Activated T-helper 9 cell treated with anti-CD3 and anti-CD28 coated beads, Interleukin-2, amount 50 U/mL, for 16 hours (primary cell): Measurements from ENCODE around the gene TCF12.

Experiments
- DNase-seq: peaks from one replicate; pipeline ENCODE4 v3.0.0-alpha.2; 2020; ENCODE audit warnings: low read depth

TCF12 gene

DNA sequence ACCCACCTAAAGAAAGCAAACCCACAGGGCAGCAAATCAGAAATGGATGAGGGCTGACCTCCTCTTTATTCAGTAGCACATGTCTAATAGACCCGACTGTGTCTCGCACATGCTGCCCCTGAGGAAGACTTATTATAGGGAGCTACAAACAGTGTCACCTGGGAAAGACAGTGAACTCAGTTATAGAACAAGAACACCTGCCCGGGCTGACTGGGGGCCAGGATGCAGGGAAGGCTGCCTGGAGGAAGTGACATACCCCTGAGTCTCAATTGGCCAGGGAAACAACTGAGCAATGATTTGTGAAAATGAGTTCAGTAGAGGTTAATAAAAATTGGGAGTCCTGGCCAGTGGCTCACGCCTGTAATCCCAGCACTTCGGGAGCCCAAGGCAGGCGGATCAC, 379.2 kb downstream of the TCF12 start:
- no peak for DNase-seq

GRCh38 chr15:57298204-57298603, 379.8 kb downstream of the TCF12 start:
- DNase-seq: no peak

DNA sequence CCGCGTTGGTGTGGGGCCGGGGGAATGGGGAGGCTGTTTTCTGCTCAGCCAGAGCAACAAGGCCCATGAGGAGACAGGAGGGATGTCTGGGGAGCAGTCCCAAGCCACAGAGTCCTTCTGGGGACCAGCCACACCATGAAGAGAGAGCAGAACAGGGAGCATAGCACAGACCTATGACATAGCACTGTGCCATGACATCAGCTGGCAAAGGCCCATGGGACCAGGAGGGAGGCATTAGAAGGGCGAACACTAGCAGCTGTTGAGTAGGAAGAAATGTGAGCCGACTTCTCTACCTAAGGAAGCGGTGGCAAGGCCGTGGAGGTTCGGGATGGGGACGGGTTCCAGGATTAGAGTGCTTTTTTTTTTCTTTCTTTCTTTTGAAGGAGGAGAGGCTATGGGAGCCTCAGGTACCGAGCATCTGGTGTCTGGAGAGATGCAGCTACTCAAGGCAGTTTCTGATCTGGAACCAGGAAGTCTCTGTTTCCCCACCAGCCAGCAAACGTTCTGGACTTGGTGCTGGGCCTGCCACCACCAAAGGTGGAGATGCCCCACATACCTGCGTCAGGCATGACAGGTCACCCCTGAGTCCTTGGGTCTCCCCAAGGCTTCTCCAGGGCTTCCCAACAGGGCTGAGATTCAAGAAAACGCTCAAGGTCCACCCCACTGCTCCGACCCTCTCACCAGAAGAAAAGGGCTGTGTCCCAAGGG, 380.6 kb downstream of the TCF12 start:
- DNase-seq: no peak

GRCh38 chr15:57301307-57301706, 382.9 kb downstream of the TCF12 start:
- no peak for DNase-seq

DNA sequence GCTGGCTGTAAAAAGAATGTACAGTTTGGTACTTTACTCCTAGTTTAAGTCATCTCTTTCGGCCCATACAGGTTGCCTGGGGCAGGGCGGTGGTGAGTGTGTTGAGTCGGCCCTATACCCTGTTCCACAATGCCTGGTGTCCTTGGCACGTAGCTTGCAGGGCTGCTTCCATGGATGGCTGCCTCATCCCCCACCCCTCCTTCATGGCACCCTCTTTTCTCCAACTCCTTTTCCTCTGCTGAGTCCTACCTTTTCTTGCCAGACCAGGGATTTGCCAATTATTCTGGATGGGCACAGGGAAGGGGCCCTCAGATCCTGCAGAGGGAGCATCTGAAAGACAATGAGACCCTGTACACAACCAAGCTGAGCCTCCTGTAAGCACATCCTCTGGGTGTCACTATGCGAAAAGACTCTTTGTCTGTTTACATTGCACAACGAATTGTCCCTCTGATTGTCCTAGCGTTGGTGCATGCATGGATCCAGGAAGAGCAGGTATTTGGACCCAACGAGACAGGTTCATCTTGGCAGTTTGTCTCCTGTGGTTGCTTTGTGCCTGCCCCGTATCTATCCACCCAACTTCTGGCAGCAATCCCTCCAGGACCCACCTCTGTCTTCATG, 384.3 kb downstream of the TCF12 start:
- DNase-seq: no peak

GRCh38 chr15:57305009-57305408, 386.6 kb downstream of the TCF12 start:
- DNase-seq: no peak

DNA sequence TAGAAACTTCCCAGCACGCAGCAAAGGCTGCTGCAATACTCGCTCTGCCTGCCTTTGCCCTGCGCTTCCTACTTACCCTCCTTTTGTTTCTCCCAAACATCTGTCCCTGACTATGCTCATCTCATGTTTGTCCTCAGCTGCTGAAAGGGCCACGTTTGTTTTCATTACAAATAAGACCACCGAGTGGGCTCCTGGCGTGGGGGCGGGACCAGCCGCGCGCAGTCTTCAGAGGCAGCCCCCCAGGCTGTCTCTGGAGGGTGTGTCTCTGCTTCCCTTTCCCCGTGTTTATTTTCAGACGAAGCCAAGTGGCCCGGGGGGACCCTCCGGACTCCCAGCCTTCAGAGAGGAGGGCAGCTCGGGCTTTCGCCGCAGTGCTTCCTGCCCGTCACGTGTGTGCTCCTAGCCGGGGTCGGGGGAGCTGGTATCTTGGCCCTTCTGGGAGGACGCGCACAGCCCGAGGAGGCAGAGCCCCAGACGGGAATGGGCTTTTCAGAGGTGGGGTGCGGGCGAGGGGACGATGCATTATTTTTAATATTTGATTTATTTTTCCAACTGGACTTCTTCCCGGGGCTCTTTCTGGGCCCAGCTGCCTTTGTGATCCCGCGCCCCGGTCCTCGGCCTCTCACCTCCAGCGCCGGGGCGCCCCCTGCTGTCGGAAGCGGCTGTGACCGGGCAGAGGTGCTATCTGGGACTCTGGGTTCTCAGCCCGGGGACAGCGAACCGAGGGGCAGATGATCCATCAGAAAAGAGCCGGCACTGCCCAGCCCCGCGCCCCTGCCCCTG, 387.9 kb downstream of the TCF12 start:
- DNase-seq: peak; percentile 73

DNA sequence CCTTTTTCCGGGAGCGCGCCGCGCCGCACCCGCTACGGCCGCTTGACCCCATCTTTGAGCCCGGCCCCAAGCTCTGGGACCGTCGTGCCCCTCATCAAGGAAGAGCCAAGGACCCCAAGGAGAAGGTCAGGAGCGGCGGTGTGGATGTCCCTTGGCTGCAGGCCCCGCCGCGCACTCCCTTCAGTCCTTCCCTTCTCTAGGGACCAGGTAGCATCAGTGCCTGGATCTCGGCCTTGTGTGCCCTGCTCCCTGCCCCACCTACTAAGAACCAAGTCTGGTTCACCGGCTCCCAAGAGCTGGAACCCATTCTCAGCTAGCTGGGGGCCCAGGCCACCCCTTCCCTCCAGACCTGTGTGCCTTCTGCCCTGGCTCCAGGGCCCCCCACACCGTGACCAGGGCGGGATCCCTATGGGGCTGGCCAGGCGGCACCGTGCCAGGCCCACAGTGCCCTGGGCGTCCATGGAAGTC, 388.5 kb downstream of the TCF12 start:
- DNase-seq: no peak

GRCh38 chr15:57307527-57308169, 389.2 kb downstream of the TCF12 start:
- no peak for DNase-seq

- DNase-seq: no peak
These were observed 389.7 kb downstream of the TCF12 start for GRCh38 chr15:57308170-57308545.

DNA sequence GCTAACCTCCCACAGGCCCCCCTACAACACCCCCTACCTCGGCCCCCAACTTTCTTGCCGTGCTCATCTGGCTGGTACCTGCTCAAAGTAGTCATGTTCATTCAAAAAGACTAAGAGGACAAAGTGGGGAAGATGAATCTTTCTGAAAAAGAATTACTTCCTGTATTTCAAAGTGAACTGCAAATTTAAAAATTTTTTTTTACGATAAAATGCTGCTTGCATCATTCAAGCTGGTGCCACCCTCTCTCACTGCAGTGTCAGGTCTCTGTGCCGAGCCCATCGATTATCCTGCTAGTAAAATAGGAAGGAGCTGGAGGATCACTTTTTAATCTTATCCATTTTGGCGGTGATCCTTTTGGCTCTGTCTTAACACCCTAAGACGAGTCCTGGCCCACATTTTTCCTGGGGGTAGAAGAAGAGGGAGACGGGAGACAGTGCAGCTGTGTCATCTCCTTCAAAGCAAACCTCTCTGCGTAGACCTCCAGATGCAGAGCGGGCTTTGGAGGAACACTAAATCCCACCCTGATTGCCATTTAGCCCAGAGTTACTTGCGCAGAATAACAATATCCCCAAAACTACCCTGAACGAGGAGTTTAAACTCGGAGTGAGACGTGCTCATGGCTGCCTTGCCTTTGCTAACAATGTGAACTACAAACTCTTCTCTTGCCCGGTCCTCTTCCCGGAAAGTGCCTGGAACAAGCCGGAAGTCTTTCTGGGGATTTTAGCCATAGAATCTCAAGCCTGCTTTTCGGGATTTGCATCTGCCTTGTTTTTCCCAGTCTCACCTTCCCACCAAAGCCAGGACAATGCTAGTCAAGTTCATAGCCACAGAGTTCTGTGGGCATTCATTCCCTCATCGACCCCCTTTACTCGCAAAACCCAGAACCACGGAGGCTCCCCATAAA, 391.7 kb downstream of the TCF12 start:
- no peak for DNase-seq

- DNase-seq: no peak
These were observed 392.4 kb downstream of the TCF12 start for GRCh38 chr15:57310876-57311275.

DNA sequence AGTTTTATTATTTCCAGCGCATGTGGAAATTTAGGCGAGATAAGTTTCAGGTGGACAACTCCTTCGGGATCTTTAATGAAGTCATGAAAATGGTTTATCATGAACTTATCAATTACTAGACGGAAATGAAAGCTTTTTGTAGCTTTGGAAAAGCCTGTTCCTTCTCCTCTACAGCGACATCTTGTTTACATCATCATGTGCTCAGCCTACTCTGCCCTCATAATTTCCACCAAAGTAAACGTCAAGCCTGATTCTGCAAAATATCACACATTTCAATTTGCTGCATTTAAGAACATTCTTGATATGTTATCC, 393.5 kb downstream of the TCF12 start:
- DNase-seq: no peak

DNA sequence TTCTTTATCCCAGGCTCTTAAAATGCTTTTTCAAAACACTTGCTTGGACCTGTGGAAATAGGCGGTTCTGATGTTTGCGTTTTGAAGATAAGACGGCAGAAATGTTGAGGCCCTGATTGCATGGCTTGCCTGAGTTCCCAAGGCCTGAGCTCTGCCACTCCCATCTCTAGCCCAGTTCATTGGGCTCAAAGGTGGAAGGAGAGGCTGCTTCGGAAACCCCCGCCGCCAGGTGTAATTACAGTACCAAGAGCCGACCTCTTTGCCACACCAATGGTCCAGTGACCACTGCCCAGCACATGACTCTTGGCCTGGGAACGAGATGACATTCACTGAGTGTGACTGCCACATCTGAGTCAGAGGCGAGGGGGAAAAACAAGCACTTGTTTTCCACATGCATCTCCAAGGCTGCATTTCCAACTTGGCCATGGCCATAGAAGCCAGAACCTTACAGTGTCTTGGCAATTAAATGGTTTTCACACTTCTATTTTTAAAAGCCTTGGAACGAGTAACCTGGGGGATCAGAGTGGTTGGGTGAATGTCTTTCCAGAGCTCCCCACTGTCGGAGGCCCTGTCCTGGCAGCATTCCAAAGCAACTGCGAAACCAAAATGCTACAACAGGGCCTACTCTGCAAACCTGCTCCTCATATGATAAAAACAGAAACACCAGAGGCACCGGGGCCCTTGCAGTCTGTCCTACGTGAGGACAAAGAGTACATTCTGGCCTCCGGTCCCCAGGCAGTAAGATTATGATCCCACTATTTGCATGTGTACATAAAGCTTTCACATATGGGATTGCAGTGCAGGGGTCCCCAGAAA, 394.1 kb downstream of the TCF12 start:
- DNase-seq: no peak

DNA sequence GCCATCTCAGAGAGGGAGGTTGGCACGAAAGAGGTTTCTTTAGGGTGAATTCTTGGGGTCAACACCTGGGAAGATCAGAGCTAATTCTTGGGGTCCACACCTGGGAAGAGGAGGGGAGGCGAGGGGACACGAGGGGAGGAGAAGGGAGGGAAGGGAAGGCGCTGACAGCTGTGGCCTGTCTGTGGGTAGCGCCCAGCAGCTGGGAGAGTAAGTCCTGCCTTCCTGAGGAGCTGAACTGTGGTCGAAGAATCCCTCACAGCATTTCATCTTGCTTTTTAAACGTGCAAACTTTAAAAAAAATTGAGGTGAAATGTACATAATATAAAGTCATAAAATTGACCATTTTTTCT, 394.7 kb downstream of the TCF12 start:
- DNase-seq: no peak

DNA sequence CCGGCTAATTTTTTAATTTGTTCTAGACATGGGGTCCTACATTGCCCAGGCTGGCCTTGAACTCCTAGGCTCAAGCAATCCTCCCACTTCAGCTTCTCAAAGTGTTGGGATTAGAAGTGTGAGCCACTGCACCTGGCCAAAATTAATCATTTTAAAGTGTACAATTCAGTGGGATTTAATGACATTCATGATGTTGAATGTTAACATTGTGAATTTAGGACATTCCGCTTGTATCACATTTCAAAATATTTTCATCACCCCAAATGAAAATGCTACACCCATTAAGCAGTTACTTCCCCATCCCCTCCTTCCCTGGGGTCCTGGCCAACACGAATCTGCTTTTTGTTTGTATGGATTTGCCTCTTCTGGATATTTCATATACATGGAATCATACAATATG, 395.8 kb downstream of the TCF12 start:
- DNase-seq: no peak

GRCh38 chr15:57316451-57316850, 398.0 kb downstream of the TCF12 start:
- no peak for DNase-seq

DNA sequence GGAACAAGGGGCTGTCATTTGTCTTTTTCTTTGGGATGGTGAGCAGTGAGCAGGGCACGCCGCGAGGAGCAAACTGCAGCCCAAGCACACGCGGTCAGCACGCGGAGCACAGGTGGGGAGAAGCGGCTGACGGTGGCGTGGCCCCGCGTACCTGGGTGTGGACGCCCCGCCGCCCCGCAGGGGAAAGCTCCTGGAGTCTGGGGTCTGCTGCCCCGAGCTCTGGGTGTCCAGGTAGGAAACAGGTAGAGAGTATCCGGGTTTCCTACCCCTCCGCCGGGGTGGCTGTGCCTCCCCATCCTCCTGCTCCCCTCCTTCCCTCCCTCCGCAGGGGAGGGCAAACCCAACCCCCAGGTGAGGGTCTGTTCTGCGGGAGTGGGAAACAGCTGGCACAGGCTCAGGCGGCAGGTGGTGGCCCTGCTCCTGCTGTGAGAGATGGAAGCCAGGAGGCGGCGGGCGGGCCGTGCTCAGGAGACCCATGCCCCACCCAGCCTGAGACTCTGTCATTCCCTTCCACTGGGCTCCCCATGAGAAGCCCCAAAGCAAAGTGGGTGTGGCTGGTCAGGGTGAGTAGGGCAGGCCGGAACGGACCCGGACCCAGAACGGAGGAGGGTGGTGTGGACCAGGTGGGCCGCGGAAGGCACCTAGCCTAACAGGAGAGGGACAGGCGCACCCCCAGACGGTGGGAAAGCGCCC, 400.9 kb downstream of the TCF12 start:
- DNase-seq: no peak

DNA sequence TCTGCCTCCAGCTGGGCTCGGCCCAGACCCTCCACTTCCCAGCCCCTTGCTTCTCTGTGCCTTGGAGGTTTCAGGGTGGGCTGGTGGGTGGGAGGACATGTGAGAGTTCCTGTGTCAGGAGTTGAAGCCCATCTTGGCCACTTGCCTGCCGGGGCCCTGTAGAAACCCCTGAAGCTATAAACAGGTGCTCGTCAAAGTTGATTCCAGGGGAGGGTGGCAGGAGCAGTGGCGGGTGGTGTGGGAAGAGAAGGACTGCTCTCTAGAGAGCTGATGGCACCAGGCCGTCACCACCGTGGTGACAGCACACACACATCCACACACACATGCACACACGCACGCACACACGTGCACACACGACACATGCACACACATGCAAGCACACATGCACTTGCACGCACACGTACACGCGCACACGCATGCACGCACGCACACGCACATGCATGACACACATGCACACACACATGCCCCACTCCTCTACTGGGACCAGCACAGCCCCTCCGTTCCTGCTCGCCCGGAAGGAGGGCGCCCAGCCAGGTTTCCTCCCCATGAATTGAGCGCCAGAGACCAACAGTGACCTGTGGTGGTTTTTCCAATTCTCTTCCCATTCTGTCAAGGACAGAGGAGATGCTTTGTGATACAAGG, 401.6 kb downstream of the TCF12 start:
- no peak for DNase-seq
